Glutamatergic neuron (in vitro differentiated cells): Measurements from ENCODE around the gene THBS3. TPM values are rescaled to one million over a fixed set of nuclear protein-coding genes. Genes with fewer than 3 reads are reported as not detected.

Experiments
- DNase-seq: peaks from one replicate; pipeline ENCODE4 v3.0.0; 2022
- H3K27ac Mint-ChIP-seq: one replicate; pipeline ENCODE4 v1.8.0; 2020; ENCODE audit warnings: mild to moderate bottlenecking, mixed read lengths, inconsistent platforms; ENCODE audit not compliant: unreplicated experiment
- H3K27me3 Mint-ChIP-seq: one replicate; pipeline ENCODE4 v1.8.0; 2020; ENCODE audit warnings: mild to moderate bottlenecking, moderate library complexity, mixed read lengths, inconsistent platforms; ENCODE audit not compliant: unreplicated experiment
- H3K36me3 Mint-ChIP-seq: one replicate; pipeline ENCODE4 v1.8.0; 2020; ENCODE audit warnings: mild to moderate bottlenecking, mixed read lengths, inconsistent platforms; ENCODE audit not compliant: unreplicated experiment
- H3K4me1 Mint-ChIP-seq: one replicate; pipeline ENCODE4 v1.8.0; 2020; ENCODE audit warnings: mild to moderate bottlenecking, low read depth, mixed read lengths, inconsistent platforms; ENCODE audit not compliant: unreplicated experiment
- H3K4me3 Mint-ChIP-seq: one replicate; pipeline ENCODE4 v1.8.0; 2020; ENCODE audit warnings: mild to moderate bottlenecking, mixed read lengths, inconsistent platforms; ENCODE audit not compliant: unreplicated experiment
- H3K9me3 Mint-ChIP-seq: one replicate; pipeline ENCODE4 v1.8.0; 2020; ENCODE audit warnings: mild to moderate bottlenecking, moderate library complexity, mixed read lengths, inconsistent platforms; ENCODE audit not compliant: unreplicated experiment
- total RNA-seq: library from RNA; stranded (reverse); fragmentation: NEBNext Ultra II Directional; extraction: Animal tissue kit (Norgen Biotek cat#: 25700); gene quantifications from one replicate; pipeline ENCODE4 v1.2.1, GENCODE V29; 2021; ENCODE audit not compliant: unreplicated experiment
- TF ChIP-seq, protein P1 (sequence below): fragments of 200-600 bp; sonication (generic); IDR thresholded peaks from one replicate; pipeline ENCODE4 v1.5.0; 2021; ENCODE audit not compliant: partially characterized antibody, unreplicated experiment

Gene THBS3
- total RNA-seq, 1 donor from 2014 or later = 377 TPM

GRCh38 chr1:155186794-155187455 is 20.8 kb downstream of the THBS3 start:
- Mint-ChIP-seq H3K27me3 (peaks cover 12% of the 10 kb centered on the region), H3K27ac (no peak overlapping the region), H3K9me3 (peaks cover 9% of the 10 kb centered on the region), H3K36me3 (no peaks in the 10 kb centered on the region), H3K4me3 (no peak overlapping the region), H3K4me1 (no peaks in the 10 kb centered on the region)
- TF ChIP-seq, protein P1, sequence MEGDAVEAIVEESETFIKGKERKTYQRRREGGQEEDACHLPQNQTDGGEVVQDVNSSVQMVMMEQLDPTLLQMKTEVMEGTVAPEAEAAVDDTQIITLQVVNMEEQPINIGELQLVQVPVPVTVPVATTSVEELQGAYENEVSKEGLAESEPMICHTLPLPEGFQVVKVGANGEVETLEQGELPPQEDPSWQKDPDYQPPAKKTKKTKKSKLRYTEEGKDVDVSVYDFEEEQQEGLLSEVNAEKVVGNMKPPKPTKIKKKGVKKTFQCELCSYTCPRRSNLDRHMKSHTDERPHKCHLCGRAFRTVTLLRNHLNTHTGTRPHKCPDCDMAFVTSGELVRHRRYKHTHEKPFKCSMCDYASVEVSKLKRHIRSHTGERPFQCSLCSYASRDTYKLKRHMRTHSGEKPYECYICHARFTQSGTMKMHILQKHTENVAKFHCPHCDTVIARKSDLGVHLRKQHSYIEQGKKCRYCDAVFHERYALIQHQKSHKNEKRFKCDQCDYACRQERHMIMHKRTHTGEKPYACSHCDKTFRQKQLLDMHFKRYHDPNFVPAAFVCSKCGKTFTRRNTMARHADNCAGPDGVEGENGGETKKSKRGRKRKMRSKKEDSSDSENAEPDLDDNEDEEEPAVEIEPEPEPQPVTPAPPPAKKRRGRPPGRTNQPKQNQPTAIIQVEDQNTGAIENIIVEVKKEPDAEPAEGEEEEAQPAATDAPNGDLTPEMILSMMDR = no peak
- no peak for DNase-seq

DNA sequence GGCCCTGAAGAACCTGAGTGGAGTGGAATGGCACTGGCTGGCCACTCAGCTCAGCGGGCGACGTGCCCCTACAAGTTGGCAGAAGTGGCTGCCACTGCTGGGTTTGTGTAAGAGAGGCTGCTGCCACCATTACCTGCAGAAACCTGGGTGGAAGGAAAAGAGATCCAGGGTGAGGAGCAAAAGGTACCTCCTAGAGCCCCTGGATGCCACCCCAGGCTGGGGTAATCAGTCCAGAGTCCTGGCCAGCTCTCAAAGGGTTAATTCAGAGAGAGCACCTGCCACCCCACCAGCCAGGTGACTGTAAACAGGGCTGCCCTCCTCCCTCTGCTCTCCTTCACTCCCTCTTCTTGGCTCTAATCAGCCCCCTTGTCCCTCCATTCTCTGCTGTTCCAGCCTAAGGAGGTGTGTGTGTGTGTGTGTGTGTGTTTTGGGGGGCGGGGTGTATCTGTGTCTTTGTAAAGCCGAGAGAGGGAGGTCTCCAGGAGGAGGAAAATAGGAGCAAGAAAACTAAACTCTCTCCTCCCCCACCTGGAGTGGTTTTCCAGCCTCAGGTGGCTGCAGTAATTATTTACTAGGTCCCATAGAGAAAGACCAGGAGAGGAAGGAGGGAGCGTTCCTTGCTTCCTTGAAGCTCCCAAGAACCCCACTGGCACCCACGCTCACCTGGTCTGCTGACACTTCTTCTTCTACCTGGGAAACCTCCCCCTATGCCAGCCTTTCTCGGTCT is 21.5 kb downstream of the THBS3 start:
- Mint-ChIP-seq H3K36me3 (no peaks in the 10 kb centered on the region), H3K27ac (no peak overlapping the region), H3K4me1 (no peaks in the 10 kb centered on the region), H3K9me3 (peaks cover 8% of the 10 kb centered on the region), H3K4me3 (no peak overlapping the region), H3K27me3 (peaks cover 12% of the 10 kb centered on the region)
- TF ChIP-seq, protein P1 = no peak
- DNase-seq = no peak

DNA sequence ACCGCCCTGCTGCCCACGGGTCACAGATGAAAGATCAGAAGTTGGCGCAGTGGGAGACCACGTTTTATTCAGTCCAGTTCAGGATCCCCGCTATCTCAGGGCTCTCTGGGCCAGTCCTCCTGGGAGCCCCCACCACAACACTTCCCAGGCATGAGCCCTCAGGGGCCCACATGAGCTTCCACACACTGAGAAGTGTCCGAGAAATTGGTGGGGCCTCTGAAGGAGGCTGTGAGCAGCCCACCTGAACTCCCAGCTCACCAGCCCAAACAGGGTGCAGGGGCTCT is 22.0 kb downstream of the THBS3 start:
- Mint-ChIP-seq H3K27ac (no peak overlapping the region), H3K9me3 (peaks cover 8% of the 10 kb centered on the region), H3K4me3 (no peak overlapping the region), H3K27me3 (peaks cover 12% of the 10 kb centered on the region), H3K36me3 (no peaks in the 10 kb centered on the region), H3K4me1 (no peaks in the 10 kb centered on the region)
- no peak for DNase-seq
- TF ChIP-seq, protein P1 = no peak

- Mint-ChIP-seq H3K36me3 (no peaks in the 10 kb centered on the region), H3K4me1 (no peaks in the 10 kb centered on the region), H3K27ac (no peak overlapping the region), H3K27me3 (peaks cover 12% of the 10 kb centered on the region), H3K4me3 (no peak overlapping the region), H3K9me3 (peaks cover 8% of the 10 kb centered on the region)
- TF ChIP-seq, protein P1 = no peak
- DNase-seq = no peak
These were observed 22.6 kb downstream of the THBS3 start for GRCh38 chr1:155184835-155185782.
